Loucy (cell line): ENCODE data around the gene SIL1.

ENCODE experiments used
- H2AFZ ChIP-seq: fragments of 200-600 bp; sonication (generic); 2 replicates; pipeline ENCODE4 v1.6.0; 2016; ENCODE audit warnings: antibody characterized with exemption, mild to moderate bottlenecking, low read length, moderate library complexity
- H3F3A ChIP-seq: fragments of 200-600 bp; 2 replicates; pipeline ENCODE4 v1.6.0; 2016; ENCODE audit warnings: antibody characterized with exemption, low read depth, mild to moderate bottlenecking
- H3K27me3 ChIP-seq: fragments of 200-600 bp; sonication (generic); 2 replicates; pipeline ENCODE4 v1.6.1; 2014; ENCODE audit warnings: low read length, mild to moderate bottlenecking; ENCODE audit not compliant: insufficient read depth, poor library complexity, severe bottlenecking
- H3K36me3 ChIP-seq: fragments of 200-600 bp; sonication (generic); 2 replicates; pipeline ENCODE4 v1.6.1; 2016; ENCODE audit warnings: low read length; ENCODE audit not compliant: insufficient read depth
- H3K4me1 ChIP-seq: fragments of 200-600 bp; sonication (generic); 2 replicates; pipeline ENCODE4 v1.5.1; 2014; ENCODE audit warnings: low read length, mild to moderate bottlenecking; ENCODE audit not compliant: insufficient read depth, poor library complexity, severe bottlenecking
- H3K4me2 ChIP-seq: fragments of 200-600 bp; sonication (generic); 2 replicates; pipeline ENCODE4 v1.6.0; 2014; ENCODE audit warnings: antibody characterized with exemption, low read length, low read depth, mild to moderate bottlenecking; ENCODE audit not compliant: poor library complexity, severe bottlenecking
- H3K4me3 ChIP-seq: fragments of 200-600 bp; sonication (generic); 2 replicates; pipeline ENCODE4 v1.5.1; 2014; ENCODE audit warnings: low read length, mild to moderate bottlenecking, mixed read lengths; ENCODE audit not compliant: poor library complexity, severe bottlenecking
- H3K79me2 ChIP-seq: fragments of 200-600 bp; sonication (generic); 2 replicates; pipeline ENCODE4 v1.6.1; 2014; ENCODE audit warnings: low read length; ENCODE audit not compliant: insufficient read depth
- H3K9ac ChIP-seq: fragments of 200-600 bp; sonication (generic); 2 replicates; pipeline ENCODE4 v1.6.0; 2014; ENCODE audit warnings: mild to moderate bottlenecking, low read depth, low read length, moderate library complexity; ENCODE audit not compliant: poor library complexity, severe bottlenecking
- H3K9me2 ChIP-seq: fragments of 200-600 bp; sonication (generic); replicated peaks from 2 replicates; pipeline ENCODE4 v1.6.1; 2016; ENCODE audit warnings: low read depth, low read length, mixed read lengths
- H3K9me3 ChIP-seq: fragments of 200-600 bp; sonication (generic); 2 replicates; pipeline ENCODE4 v1.6.1; 2014; ENCODE audit warnings: mild to moderate bottlenecking, antibody characterized with exemption, low read length, low read depth; ENCODE audit not compliant: insufficient read depth
- H4K20me1 ChIP-seq: fragments of 200-600 bp; sonication (generic); 2 replicates; pipeline ENCODE4 v1.6.0; 2014; ENCODE audit warnings: antibody characterized with exemption, low read length, mild to moderate bottlenecking; ENCODE audit not compliant: insufficient read depth, poor library complexity, severe bottlenecking
- EZH2phosphoT487 ChIP-seq: fragments of 200-600 bp; IDR thresholded peaks from 2 replicates; pipeline ENCODE4 v1.6.1; 2018; ENCODE audit warnings: antibody characterized with exemption, mild to moderate bottlenecking, moderate library complexity, borderline replicate concordance
- TF ChIP-seq, protein P1 (sequence below): fragments of 200-600 bp; sonication (generic); conservative IDR thresholded peaks from 2 replicates; pipeline ENCODE4 v1.5.1; 2014; ENCODE audit warnings: mild to moderate bottlenecking, antibody characterized with exemption, low read length

Gene SIL1

DNA sequence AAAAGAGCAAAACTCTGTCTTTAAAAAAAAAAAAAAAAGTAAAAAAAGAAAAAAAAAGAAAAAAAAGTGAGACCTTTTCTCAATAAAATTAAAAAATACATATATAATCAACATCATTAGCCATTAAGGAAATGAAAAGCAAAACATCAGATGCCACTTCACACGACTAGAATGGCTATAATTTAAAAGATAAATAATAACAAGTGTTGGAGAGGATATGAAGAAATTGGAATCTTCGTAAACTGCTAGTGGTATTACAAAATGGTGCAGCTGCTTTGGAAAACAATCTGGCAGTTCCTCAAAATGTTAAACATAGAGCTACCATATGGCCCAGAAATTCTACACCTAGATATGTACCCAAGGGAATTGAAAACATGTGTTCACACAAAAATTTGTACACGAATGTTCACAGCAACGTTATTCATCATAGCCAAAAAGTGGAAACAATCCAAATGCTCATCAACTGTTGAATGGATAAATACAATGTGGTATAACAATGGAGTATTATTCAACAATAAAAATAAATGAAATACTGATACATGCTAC is 45.3 kb upstream of the SIL1 start:
- no peak overlapping the region for H2AFZ ChIP-seq

DNA sequence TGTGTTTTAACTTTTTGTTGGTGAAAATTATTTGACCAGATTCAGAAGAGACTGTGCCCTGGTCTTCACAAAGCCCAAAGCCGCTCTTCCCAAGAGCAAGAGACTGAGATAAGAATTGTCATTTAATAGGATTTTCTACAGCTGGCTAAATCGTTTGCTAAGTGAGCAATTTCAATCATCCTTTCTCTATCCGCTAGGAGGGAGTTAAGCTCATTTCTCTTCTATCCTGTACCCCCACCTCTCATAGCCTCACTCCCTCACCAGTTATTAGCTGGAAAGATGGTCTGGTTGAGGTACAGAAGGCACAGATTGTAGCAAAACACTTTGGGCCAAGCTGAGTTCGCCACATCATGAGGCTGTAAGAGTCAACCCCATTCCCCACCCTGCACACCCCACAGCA is 43.0 kb upstream of the SIL1 start:
- H3K79me2 ChIP-seq: no peaks in the 10 kb centered on the region
- TF ChIP-seq EZH2phosphoT487: no peak
- TF ChIP-seq, protein P1, sequence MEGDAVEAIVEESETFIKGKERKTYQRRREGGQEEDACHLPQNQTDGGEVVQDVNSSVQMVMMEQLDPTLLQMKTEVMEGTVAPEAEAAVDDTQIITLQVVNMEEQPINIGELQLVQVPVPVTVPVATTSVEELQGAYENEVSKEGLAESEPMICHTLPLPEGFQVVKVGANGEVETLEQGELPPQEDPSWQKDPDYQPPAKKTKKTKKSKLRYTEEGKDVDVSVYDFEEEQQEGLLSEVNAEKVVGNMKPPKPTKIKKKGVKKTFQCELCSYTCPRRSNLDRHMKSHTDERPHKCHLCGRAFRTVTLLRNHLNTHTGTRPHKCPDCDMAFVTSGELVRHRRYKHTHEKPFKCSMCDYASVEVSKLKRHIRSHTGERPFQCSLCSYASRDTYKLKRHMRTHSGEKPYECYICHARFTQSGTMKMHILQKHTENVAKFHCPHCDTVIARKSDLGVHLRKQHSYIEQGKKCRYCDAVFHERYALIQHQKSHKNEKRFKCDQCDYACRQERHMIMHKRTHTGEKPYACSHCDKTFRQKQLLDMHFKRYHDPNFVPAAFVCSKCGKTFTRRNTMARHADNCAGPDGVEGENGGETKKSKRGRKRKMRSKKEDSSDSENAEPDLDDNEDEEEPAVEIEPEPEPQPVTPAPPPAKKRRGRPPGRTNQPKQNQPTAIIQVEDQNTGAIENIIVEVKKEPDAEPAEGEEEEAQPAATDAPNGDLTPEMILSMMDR: no peak

More for the DNA sequence above, 45.3 kb upstream of the SIL1 start:
- no peak overlapping the region for H3K4me3 ChIP-seq
- no peaks in the 10 kb centered on the region for H3K9me2 ChIP-seq
- no peaks in the 10 kb centered on the region for H3K9me3 ChIP-seq
- H3K36me3 ChIP-seq: no peaks in the 10 kb centered on the region
- no peak overlapping the region for H3K9ac ChIP-seq
- H3F3A ChIP-seq: no peaks in the 10 kb centered on the region
- TF ChIP-seq EZH2phosphoT487: no peak
- TF ChIP-seq, protein P1: no peak
- no peaks in the 10 kb centered on the region for H3K27me3 ChIP-seq
- no peaks in the 10 kb centered on the region for H3K79me2 ChIP-seq
- H3K4me1 ChIP-seq: peaks cover 23% of the 10 kb centered on the region
- no peaks in the 10 kb centered on the region for H4K20me1 ChIP-seq
- no peak overlapping the region for H3K4me2 ChIP-seq

DNA sequence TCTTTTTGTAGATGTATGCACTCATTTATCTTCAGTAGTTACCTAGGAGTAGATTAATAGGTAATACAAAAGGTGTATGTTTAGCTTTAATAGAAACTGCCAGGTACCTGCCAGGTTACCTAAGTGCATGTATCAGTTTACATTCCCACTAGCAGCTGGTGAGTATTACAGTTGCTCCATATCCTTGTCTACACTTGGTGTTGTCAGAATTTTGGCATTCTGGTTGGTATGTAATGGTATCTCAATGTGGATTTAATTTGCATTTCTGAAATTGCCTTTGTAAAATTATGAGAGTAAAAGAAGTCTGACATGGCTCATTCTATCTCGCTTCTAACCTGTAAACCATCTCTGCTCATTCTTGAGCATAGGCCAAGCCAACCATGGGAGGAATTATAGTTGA is 38.3 kb upstream of the SIL1 start:
- TF ChIP-seq, protein P1: no peak
- no peak for TF ChIP-seq EZH2phosphoT487
- H3K4me2 ChIP-seq: no peak overlapping the region
- no peaks in the 10 kb centered on the region for H3K4me1 ChIP-seq
- H3K27me3 ChIP-seq: no peaks in the 10 kb centered on the region
- H3K36me3 ChIP-seq: no peaks in the 10 kb centered on the region
- H3K79me2 ChIP-seq: no peaks in the 10 kb centered on the region
- no peaks in the 10 kb centered on the region for H3K9me3 ChIP-seq
- H3K4me3 ChIP-seq: no peak overlapping the region
- H2AFZ ChIP-seq: no peak overlapping the region
- no peaks in the 10 kb centered on the region for H4K20me1 ChIP-seq
- no peak overlapping the region for H3K9ac ChIP-seq
- H3K9me2 ChIP-seq: no peaks in the 10 kb centered on the region
- no peaks in the 10 kb centered on the region for H3F3A ChIP-seq

More for the DNA sequence above, 43.0 kb upstream of the SIL1 start:
- no peaks in the 10 kb centered on the region for H3F3A ChIP-seq
- no peaks in the 10 kb centered on the region for H4K20me1 ChIP-seq
- no peaks in the 10 kb centered on the region for H3K9me3 ChIP-seq
- H3K4me3 ChIP-seq: no peak overlapping the region
- no peaks in the 10 kb centered on the region for H3K36me3 ChIP-seq
- no peak overlapping the region for H3K4me2 ChIP-seq
- H3K4me1 ChIP-seq: peaks cover 5% of the 10 kb centered on the region
- no peaks in the 10 kb centered on the region for H3K9me2 ChIP-seq
- H3K9ac ChIP-seq: no peak overlapping the region
- no peak overlapping the region for H2AFZ ChIP-seq
- no peaks in the 10 kb centered on the region for H3K27me3 ChIP-seq
